ENCODE results near the gene IFNE. TPM values are rescaled to one million over a fixed set of nuclear protein-coding genes. Genes with fewer than 3 reads are reported as not detected.
"Not testable (repeated sequence)": the region's sequence is repeated elsewhere in the genome, so short reads cannot be mapped to it uniquely, and the experiment has no call there.

IFNE gene
- total RNA-seq, 4 donors from 2014 or later: not detected

DNA sequence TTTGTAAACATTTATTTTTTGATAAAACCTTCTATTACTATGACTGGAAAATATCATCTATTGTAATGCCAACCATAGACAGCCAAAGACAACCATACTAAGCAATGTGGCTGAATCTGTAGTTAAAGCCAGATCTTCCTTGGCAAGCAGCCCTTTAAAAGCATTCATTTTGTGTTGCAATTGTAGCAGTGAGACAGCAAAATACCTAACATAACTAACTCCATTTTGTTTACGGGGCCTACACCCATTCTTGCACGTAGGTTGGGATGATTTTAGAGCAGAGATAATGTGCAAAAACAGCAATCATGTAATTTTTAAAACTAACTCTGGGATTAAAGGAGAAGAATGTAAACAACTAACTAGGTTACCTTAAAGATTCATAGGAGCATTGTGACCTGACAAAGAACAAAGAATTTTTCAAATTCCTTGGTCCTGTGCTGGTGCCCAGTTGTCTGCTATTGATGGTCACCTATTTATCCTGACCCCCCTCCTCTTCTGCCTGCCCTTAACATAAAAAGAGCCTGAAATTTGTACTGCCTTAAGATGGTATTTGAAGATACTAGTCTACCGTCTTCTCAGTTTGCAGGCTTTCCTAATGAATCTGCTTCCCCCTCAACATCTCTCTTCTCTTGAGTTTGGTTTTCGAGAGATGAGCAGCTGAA is 31.2 kb downstream of the IFNE start:
- DNase-seq: no peak
- H3K9me3 ChIP-seq: no peaks in the 10 kb centered on the region
- intact Hi-C loops (cut with DNase I; ENCODE audit: low total_unique reads): no loop called here
- in situ Hi-C loops (cut with MboI; ENCODE audit: low pct_ligation_motif_present in 1 of 4, low pct_unique_long_range_greater_than_20kb in 1 of 4, low sequenced_read_pairs in 3 of 4): loop anchor here in 2 of 4 donors (25.0 kb wide), 1 partner anchor 336 kb away; no protein-coding TSS in a partner anchor
- peaks cover 0 to 6% (median 0%) of the 10 kb centered on the region in 4 donors for H3K4me1 ChIP-seq
- H3K36me3 ChIP-seq: no peaks in the 10 kb centered on the region
- WGBS, 2 donors (ENCODE audit: low coverage in 1 of 2): 53 to 67% methylated on average over 4 of the region's 4 CpGs
- H3K27ac ChIP-seq: no peak overlapping the region
- TF ChIP-seq POLR2AphosphoS5 (IDR thresholded peaks at IDR 0.05): no peak
- TF ChIP-seq EP300 (IDR thresholded peaks at IDR 0.05; ENCODE audit: low read depth): no peak
- TF ChIP-seq, protein P1, sequence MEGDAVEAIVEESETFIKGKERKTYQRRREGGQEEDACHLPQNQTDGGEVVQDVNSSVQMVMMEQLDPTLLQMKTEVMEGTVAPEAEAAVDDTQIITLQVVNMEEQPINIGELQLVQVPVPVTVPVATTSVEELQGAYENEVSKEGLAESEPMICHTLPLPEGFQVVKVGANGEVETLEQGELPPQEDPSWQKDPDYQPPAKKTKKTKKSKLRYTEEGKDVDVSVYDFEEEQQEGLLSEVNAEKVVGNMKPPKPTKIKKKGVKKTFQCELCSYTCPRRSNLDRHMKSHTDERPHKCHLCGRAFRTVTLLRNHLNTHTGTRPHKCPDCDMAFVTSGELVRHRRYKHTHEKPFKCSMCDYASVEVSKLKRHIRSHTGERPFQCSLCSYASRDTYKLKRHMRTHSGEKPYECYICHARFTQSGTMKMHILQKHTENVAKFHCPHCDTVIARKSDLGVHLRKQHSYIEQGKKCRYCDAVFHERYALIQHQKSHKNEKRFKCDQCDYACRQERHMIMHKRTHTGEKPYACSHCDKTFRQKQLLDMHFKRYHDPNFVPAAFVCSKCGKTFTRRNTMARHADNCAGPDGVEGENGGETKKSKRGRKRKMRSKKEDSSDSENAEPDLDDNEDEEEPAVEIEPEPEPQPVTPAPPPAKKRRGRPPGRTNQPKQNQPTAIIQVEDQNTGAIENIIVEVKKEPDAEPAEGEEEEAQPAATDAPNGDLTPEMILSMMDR (IDR thresholded peaks at IDR 0.05): no peak
- no peak for TF ChIP-seq POLR2A (IDR thresholded peaks at IDR 0.05)
- H3K27me3 ChIP-seq: no peaks in the 10 kb centered on the region
- no peak overlapping the region for H3K4me3 ChIP-seq

DNA sequence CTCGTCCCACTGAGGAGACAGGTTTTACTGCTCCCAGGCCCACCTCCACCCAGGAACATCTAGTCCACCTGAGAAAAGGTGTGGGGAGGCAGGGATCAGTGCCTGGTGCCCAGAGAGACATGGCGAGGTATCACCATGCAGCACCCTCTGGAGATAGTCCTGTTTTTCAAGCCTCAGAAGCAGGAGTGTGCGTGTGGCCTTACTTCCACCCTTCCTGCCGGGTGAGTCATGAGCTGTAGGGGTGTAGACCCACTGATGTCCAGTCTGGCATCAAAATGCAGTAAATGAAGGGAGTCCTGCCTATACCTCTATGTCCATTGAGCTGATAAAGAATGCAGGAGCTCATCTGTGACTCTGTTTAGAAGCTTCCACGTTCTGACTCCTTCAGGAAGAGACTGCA is 32.8 kb downstream of the IFNE start:
- H3K4me3 ChIP-seq; intact Hi-C loops (cut with DNase I; ENCODE audit: low total_unique reads); H3K4me1 ChIP-seq; H3K9me3 ChIP-seq; H3K36me3 ChIP-seq; DNase-seq; H3K27me3 ChIP-seq; H3K27ac ChIP-seq: not testable (repeated sequence)
- in situ Hi-C loops (cut with MboI; ENCODE audit: low pct_ligation_motif_present in 1 of 4, low pct_unique_long_range_greater_than_20kb in 1 of 4, low sequenced_read_pairs in 3 of 4): loop anchor here in 2 of 4 donors (10.0 to 25.0 kb wide), 2 partner anchors 125 to 137 kb away; partner anchors contain the start of gene IFNA5 (in 1 of the 2)
- WGBS, 2 donors (ENCODE audit: low coverage in 1 of 2): 67 to 92% methylated on average over 1 to 5 of the region's 5 CpGs

DNA sequence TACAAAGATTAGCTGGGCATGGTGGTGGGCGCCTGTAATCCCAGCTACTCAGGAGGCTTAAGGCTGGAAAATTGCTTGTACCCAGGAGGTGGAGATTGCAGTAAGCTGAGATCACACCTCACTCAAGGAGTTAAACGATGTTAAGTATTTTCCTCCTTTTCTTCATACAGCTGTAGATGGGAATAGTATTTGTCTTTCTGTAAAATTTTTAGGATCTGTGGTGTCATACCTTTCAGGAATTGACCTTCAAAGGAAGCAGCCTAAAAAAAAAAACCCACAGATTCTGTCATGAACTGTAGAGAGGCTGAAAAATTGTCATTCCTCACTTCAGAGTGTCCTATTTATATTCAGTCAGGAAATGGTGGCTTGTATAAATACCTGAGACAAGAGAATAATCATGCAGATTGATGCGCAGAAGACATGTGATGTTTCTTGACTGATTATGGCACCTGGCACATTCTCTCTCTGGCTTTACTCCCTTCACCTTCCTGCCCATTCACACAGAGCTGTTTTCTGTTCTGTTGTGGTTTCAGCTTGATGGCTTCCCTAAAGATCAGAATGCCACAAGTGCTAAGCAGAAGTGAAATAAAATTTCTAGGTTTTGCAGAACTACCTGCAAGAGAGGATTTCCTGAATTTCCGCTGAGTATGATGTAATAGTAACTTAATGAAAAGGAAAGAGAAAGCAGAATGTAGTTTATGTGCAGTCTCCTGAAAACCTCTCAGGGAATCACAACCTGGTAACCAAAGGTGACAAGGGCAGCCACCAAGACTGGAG is 38.1 kb downstream of the IFNE start:
- H3K9me3 ChIP-seq: no peaks in the 10 kb centered on the region
- in situ Hi-C loops (cut with MboI; ENCODE audit: low pct_ligation_motif_present in 1 of 4, low pct_unique_long_range_greater_than_20kb in 1 of 4, low sequenced_read_pairs in 3 of 4) (loop anchor here in 2 of 4 donors (10.0 to 25.0 kb wide), 2 partner anchors 119 to 132 kb away; partner anchors contain the start of gene IFNA5 (in 1 of the 2)), intact Hi-C loops (cut with DNase I; ENCODE audit: low total_unique reads) (loop anchor here (5.0 kb wide), 1 partner anchor 173 kb away; no protein-coding TSS in a partner anchor)
- H3K27me3 ChIP-seq: no peaks in the 10 kb centered on the region
- no peak overlapping the region for H3K4me3 ChIP-seq
- TF ChIP-seq, protein P1 (IDR thresholded peaks at IDR 0.05): no peak
- no peak for TF ChIP-seq POLR2A (IDR thresholded peaks at IDR 0.05)
- no peak for TF ChIP-seq POLR2AphosphoS5 (IDR thresholded peaks at IDR 0.05)
- no peak for TF ChIP-seq EP300 (IDR thresholded peaks at IDR 0.05; ENCODE audit: low read depth)
- peaks cover 0 to 8% (median 0%) of the 10 kb centered on the region in 4 donors for H3K4me1 ChIP-seq
- no peak for DNase-seq
- no peaks in the 10 kb centered on the region for H3K36me3 ChIP-seq
- WGBS, 2 donors (ENCODE audit: low coverage in 1 of 2): 71 to 76% methylated on average over 4 of the region's 4 CpGs
- no peak overlapping the region for H3K27ac ChIP-seq

DNA sequence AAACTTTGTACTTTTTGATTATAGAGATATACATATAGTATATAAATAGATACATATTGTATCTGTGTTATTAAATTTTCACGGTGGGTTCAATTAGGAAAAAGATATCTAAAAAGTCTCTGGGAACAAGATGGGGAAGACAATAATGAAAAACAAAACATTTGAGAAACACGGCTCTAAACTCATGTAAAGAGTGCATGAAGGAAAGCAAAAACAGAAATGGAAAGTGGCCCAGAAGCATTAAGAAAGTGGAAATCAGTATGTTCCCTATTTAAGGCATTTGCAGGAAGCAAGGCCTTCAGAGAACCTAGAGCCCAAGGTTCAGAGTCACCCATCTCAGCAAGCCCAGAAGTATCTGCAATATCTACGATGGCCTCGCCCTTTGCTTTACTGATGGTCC is 42.0 kb downstream of the IFNE start, which contains the start of gene IFNA1:
TSS of gene IFNA1 (plus strand) at position 301 of the 400 bp plus-strand sequence. CDS start at position 370, 69 bp downstream.
- Histone ChIP-seq H3K9me3 (no peaks in the 10 kb centered on the region), H3K27ac (no peak within 1 kb of the TSS), H3K4me3 (no peak within 1 kb of the TSS), H3K36me3 (no peaks in the 10 kb centered on the region), H3K4me1 (no peaks in the 10 kb centered on the region), H3K27me3 (no peaks in the 10 kb centered on the region)
- intact Hi-C loops (cut with DNase I; ENCODE audit: low total_unique reads) (loop anchor here (5.0 kb wide), 1 partner anchor 177 kb away; no protein-coding TSS in a partner anchor), in situ Hi-C loops (cut with MboI; ENCODE audit: low pct_ligation_motif_present in 1 of 4, low pct_unique_long_range_greater_than_20kb in 1 of 4, low sequenced_read_pairs in 3 of 4) (loop anchor here in 2 of 4 donors (10.0 to 25.0 kb wide), 2 partner anchors 115 to 128 kb away; partner anchors contain the start of gene IFNA5 (in 1 of the 2))
- TF ChIP-seq EP300 (IDR thresholded peaks at IDR 0.05; ENCODE audit: low read depth) (no peak), POLR2A (IDR thresholded peaks at IDR 0.05) (no peak), POLR2AphosphoS5 (IDR thresholded peaks at IDR 0.05) (no peak)
- TF ChIP-seq, protein P1 (IDR thresholded peaks at IDR 0.05): no peak
- 90 to 92% methylated on average over 2 to 4 of the region's 4 CpGs for WGBS, 2 donors (ENCODE audit: low coverage in 1 of 2)
- DNase-seq: no peak

DNA sequence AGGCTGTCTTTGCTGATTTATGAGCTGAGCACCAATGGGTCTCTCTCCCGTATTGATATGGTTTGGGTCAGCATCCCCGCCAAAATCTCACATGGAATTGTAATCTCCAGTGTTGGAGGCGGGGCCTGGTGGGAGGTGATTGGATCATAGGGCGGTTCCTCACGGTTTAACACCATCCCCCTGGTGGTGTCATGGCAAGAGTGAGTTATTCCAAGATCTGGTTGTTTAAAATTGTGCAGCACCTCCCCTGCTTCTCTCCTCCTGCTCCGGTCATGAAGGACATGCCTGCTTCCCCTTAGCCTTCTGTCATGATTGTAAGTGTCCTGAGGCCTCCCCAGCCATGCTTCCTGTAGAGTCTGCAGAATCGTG is 47.1 kb downstream of the IFNE start:
- in situ Hi-C loops (cut with MboI; ENCODE audit: low pct_ligation_motif_present in 1 of 4, low pct_unique_long_range_greater_than_20kb in 1 of 4, low sequenced_read_pairs in 3 of 4): loop anchor here in 1 of 4 donors (25.0 kb wide), 1 partner anchor 123 kb away; the partner anchor contains the start of gene IFNA5
- H3K27me3 ChIP-seq; intact Hi-C loops (cut with DNase I; ENCODE audit: low total_unique reads); H3K36me3 ChIP-seq; H3K4me3 ChIP-seq; H3K9me3 ChIP-seq; H3K4me1 ChIP-seq; H3K27ac ChIP-seq; DNase-seq: not testable (repeated sequence)
- 70 to 81% methylated on average over 3 to 7 of the region's 7 CpGs for WGBS, 2 donors (ENCODE audit: low coverage in 1 of 2)
